Panc1 (cell line): ENCODE results near the gene RIPK3. TPM values are rescaled to one million over a fixed set of nuclear protein-coding genes. Genes with fewer than 3 reads are reported as not detected.

Experiments used
- ATAC-seq: fragments of 200-7000 bp; cut with Tn5 transposase; 2 replicates; pipeline ENCODE4 v1.9.1; 2020; ENCODE audit warnings: mild to moderate bottlenecking, moderate library complexity
- BruUV-seq: library from RNA; stranded (reverse); fragments of 400-500 nt; replicated peaks from 2 replicates; lab custom pipeline; 2021; lab: Mats Ljungman, UMichigan
- CTCF ChIA-PET: fragments of 300-600 bp; sonication (Branson Sonifier 250); formaldehyde crosslinking; loops from one replicate; lab custom pipeline; 2022; ENCODE audit warnings: antibody characterized with exemption; lab: Charles Lee
- POLR2A ChIA-PET: fragments of 300-600 bp; sonication (Branson Sonifier 250); formaldehyde crosslinking; loops from one replicate; lab custom pipeline; 2022; ENCODE audit warnings: antibody characterized with exemption; lab: Charles Lee
- DNase-seq: peaks from one replicate; pipeline ENCODE4 v3.0.0-alpha.2; 2010; ENCODE audit warnings: low read depth, low spot score
- H3K27ac ChIP-seq: 2 replicates; pipeline ENCODE4 v1.5.1; 2011; ENCODE audit warnings: mild to moderate bottlenecking, low read length, inconsistent platforms
- H3K27me3 ChIP-seq: fragments of 200-500 bp; sonication (Bioruptor generic); 2 replicates; pipeline ENCODE4 v1.6.0; 2014; ENCODE audit warnings: low read length, inconsistent platforms; ENCODE audit not compliant: control insufficient read depth, insufficient read depth
- H3K36me3 ChIP-seq: fragments of 200-500 bp; sonication (Bioruptor generic); 2 replicates; pipeline ENCODE4 v1.5.1; 2014; ENCODE audit warnings: inconsistent platforms, mild to moderate bottlenecking, low read length, moderate library complexity; ENCODE audit not compliant: control insufficient read depth, insufficient read depth
- H3K4me1 ChIP-seq: 2 replicates; pipeline ENCODE4 v1.5.1; 2011; ENCODE audit warnings: inconsistent platforms, mild to moderate bottlenecking, low read length, moderate library complexity; ENCODE audit not compliant: control insufficient read depth, insufficient read depth
- H3K4me3 ChIP-seq, 2 experiments: 2 replicates each; pipeline ENCODE4 v1.5.1; 2011 to 2012; ENCODE audit warnings: low read depth in 2 of 2, low read length in 2 of 2, mild to moderate bottlenecking in 2 of 2, inconsistent platforms in 1 of 2, moderate library complexity in 1 of 2
- H3K9me3 ChIP-seq: fragments of 200-500 bp; sonication (Bioruptor generic); 2 replicates; pipeline ENCODE4 v1.5.1; 2014; ENCODE audit warnings: low read depth, mild to moderate bottlenecking, inconsistent platforms, low read length, moderate library complexity; ENCODE audit not compliant: control insufficient read depth, insufficient read depth
- CTCF ChIP-seq: fragments of 450-650 bp; IDR thresholded peaks from 2 replicates; pipeline ENCODE4 v1.5.1; 2017; ENCODE audit warnings: mild to moderate bottlenecking
- POLR2AphosphoS5 ChIP-seq: IDR thresholded peaks from 2 replicates; pipeline ENCODE4 v1.6.1; 2012; ENCODE audit warnings: mild to moderate bottlenecking, low read depth, low read length, moderate library complexity
- REST ChIP-seq, 2 experiments: IDR thresholded peaks; 2 replicates each; pipeline ENCODE4 v1.6.1; 2011 to 2012; ENCODE audit warnings: low read depth in 2 of 2, control low read depth in 1 of 2, low read length in 1 of 2, mild to moderate bottlenecking in 1 of 2, moderate library complexity in 1 of 2; ENCODE audit not compliant: insufficient read depth in 1 of 2
- SIN3A ChIP-seq: IDR thresholded peaks from 2 replicates; pipeline ENCODE4 v1.6.1; 2012; ENCODE audit warnings: low read depth, mild to moderate bottlenecking, low read length, moderate library complexity, borderline replicate concordance; ENCODE audit not compliant: insufficient read depth
- TCF7L2 ChIP-seq: IDR thresholded peaks from 2 replicates; pipeline ENCODE4 v1.6.1; 2011; ENCODE audit warnings: mild to moderate bottlenecking, low read depth, low read length, inconsistent platforms
- in situ Hi-C: cut with HindIII; loops from 2 replicates; pipeline ENCODE4 v1.10.0; 2016; ENCODE audit warnings: low sequenced_read_pairs, low pct_unique_long_range_greater_than_20kb
- intact Hi-C: fragments of 100-400 bp; cut with micrococcal nuclease; formaldehyde crosslinking; loops from one replicate; pipeline ENCODE4 v1.10.0; 2022; ENCODE audit not compliant: unreplicated experiment
- total RNA-seq: library from RNA; stranded (reverse); gene quantifications from one replicate; pipeline ENCODE4 v1.2.1, GENCODE V29; 2021; ENCODE audit not compliant: unreplicated experiment

Gene RIPK3
- total RNA-seq, 1 experiment from 2014 or later: not detected

GRCh38 chr14:24353559-24354481 is 14.0 kb upstream of the RIPK3 start:
- ATAC-seq (no peak), DNase-seq (no peak)
- no peak overlapping the region for H3K4me3 ChIP-seq
- in situ Hi-C loops (no loop called here), intact Hi-C loops (no loop called here)
- no peaks in the 10 kb centered on the region for H3K27me3 ChIP-seq
- H3K36me3 ChIP-seq: no peaks in the 10 kb centered on the region
- no TSS peak for BruUV-seq
- no peaks in the 10 kb centered on the region for H3K9me3 ChIP-seq
- no peak overlapping the region for H3K27ac ChIP-seq
- TF ChIP-seq CTCF (no peak), REST (IDR thresholded peaks at IDR 0.05; ENCODE audit: insufficient read depth in 1 of 2, low read depth in 2 of 2, low read length in 1 of 2) (no peak), TCF7L2 (no peak), SIN3A (no peak), POLR2AphosphoS5 (no peak)
- ChIA-PET POLR2A (no interaction called here), CTCF (no interaction called here)
- H3K4me1 ChIP-seq: no peaks in the 10 kb centered on the region

- ChIA-PET POLR2A (interaction anchor here (0.6 kb wide), 1 partner anchor 87 kb away, joined by 3 read pairs; no protein-coding TSS in a partner anchor), CTCF (interaction anchor here (0.6 kb wide), 1 partner anchor 90 kb away, joined by 3 read pairs; no protein-coding TSS in a partner anchor)
- H3K9me3 ChIP-seq: no peaks in the 10 kb centered on the region
- intact Hi-C loops (no loop called here), in situ Hi-C loops (no loop called here)
- no peaks in the 10 kb centered on the region for H3K4me1 ChIP-seq
- BruUV-seq: no TSS peak
- H3K27me3 ChIP-seq: no peaks in the 10 kb centered on the region
- no peak overlapping the region for H3K4me3 ChIP-seq
- ATAC-seq (no peak), DNase-seq (no peak)
- no peak overlapping the region for H3K27ac ChIP-seq
- TF ChIP-seq TCF7L2 (no peak), CTCF (no peak), SIN3A (no peak), POLR2AphosphoS5 (no peak), REST (IDR thresholded peaks at IDR 0.05; ENCODE audit: insufficient read depth in 1 of 2, low read depth in 2 of 2, low read length in 1 of 2) (no peak)
- no peaks in the 10 kb centered on the region for H3K36me3 ChIP-seq
These were observed 11.7 kb upstream of the RIPK3 start for GRCh38 chr14:24351517-24351916.
